ENCODE data around the gene ALDH1B1. TPM values are rescaled to one million over a fixed set of nuclear protein-coding genes. Genes with fewer than 3 reads are reported as not detected.

Gene ALDH1B1
- total and polyA plus RNA-seq, 2 donors (not counting 3 experiments of a cell fraction or from before 2014, with no cell fraction given): 11.5 to 20.5 TPM

DNA sequence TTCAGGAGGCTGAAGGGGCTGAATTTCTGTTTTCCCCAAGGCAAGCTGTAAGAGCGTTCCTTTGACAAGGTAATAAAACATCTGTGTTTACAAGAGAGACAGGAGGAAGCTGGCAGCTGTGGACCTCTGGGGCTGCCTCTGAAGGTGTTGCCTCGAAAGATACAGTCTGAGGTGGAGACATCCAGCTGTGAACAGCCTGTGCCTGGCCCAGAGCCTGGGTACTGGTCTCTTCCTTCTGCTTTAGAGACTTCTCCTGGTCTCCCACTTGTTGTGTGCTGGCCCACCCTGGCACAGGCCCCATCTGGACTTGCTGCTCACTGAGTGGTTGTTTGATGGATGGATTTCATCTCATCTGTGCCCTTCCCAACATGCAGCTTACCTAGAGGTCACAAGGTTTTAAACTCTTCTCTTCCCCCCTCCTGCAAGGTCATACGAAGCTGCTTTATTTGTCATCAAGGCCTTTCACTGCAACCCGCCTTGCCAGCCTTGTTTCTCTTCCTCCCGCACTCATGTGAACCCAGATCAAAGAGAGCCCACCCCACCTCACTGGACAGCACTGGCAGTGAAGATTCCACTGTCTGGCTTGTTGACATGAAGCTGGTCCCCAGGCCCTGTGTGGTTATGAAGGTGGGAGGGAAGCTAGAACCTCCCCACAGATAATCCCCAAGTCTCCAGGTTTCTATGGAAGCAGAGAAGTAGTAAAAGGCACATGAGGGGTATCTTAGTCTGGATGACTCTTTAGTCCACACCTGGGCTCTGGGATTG lies 35.0 kb upstream of the ALDH1B1 start:
- no peak overlapping the region for H2AFZ ChIP-seq (ENCODE audit: low read depth, low read length)
- no peaks in the 10 kb centered on the region for H3K36me3 ChIP-seq (ENCODE audit: control insufficient read depth in 2 of 2, extremely low read depth in 1 of 2, insufficient read depth in 2 of 2, low read length in 2 of 2)
- intact Hi-C loops (cut with micrococcal nuclease): no loop called here
- H3K4me2 ChIP-seq (ENCODE audit: insufficient read depth, low read length): no peak overlapping the region
- ChIA-PET CTCF (interaction anchor here (1.2 to 1.9 kb wide), 4 partner anchors 9 to 444 kb away, joined by 3 to 8 read pairs (median 4); no protein-coding TSS in a partner anchor), POLR2A (no interaction called here)
- no peak overlapping the region for H3K9ac ChIP-seq (replicated peaks; ENCODE audit: extremely low read depth, insufficient read depth, low read length)
- FAIRE-seq (no peak), DNase-seq (ENCODE audit: low read depth, low spot score) (no peak)
- no TSS peak for BruUV-seq (replicated peaks)
- TF ChIP-seq GATA2 (IDR thresholded peaks at IDR 0.05; ENCODE audit: insufficient read depth, insufficient read length, low read depth, low read length) (no peak), JUN (IDR thresholded peaks at IDR 0.05; ENCODE audit: borderline replicate concordance, insufficient read depth, insufficient read length, low read depth) (no peak), EZH2 (IDR thresholded peaks at IDR 0.05; ENCODE audit: borderline replicate concordance, low read depth, low read length, severe bottlenecking) (no peak), MYC (IDR thresholded peaks at IDR 0.05; ENCODE audit: low read depth, low read length) (no peak), POLR2AphosphoS5 (IDR thresholded peaks at IDR 0.05; ENCODE audit: insufficient read depth, low read depth, low read length) (no peak)
- TF ChIP-seq, protein P1, sequence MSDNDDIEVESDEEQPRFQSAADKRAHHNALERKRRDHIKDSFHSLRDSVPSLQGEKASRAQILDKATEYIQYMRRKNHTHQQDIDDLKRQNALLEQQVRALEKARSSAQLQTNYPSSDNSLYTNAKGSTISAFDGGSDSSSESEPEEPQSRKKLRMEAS (IDR thresholded peaks at IDR 0.05; ENCODE audit: insufficient read depth, insufficient read length): no peak
- H3K27me3 ChIP-seq (ENCODE audit: control insufficient read depth in 2 of 2, insufficient read depth in 2 of 2, low read length in 2 of 2): peaks cover 0 to 4% of the 10 kb centered on the region in 2 experiments
- H3K9me3 ChIP-seq (replicated peaks; ENCODE audit: control insufficient read depth, insufficient read depth, low read length): no peaks in the 10 kb centered on the region
- no peaks in the 10 kb centered on the region for H3K79me2 ChIP-seq (ENCODE audit: control insufficient read depth, insufficient read depth, low read length)
- H3K4me1 ChIP-seq (ENCODE audit: control insufficient read depth, extremely low read depth, insufficient read depth, low read length): no peaks in the 10 kb centered on the region
- H4K20me1 ChIP-seq (replicated peaks; ENCODE audit: control insufficient read depth, extremely low read depth, insufficient read depth, low read length): no peaks in the 10 kb centered on the region
- no peak overlapping the region for H3K4me3 ChIP-seq (replicated peaks in 1 of 3; ENCODE audit: insufficient read depth in 1 of 3, low read depth in 1 of 3, low read length in 3 of 3)
- no peaks in the 10 kb centered on the region for H3K9me1 ChIP-seq (replicated peaks; ENCODE audit: control insufficient read depth, extremely low read depth, insufficient read depth, low read length)
- dilution Hi-C loops (cut with MboI; ENCODE audit: extremely low pct_ligation_motif_present, low sequenced_read_pairs): no loop called here
- H3K27ac ChIP-seq (ENCODE audit: insufficient read depth, low read depth, low read length): no peak overlapping the region

Data from endothelial cell of umbilical vein (primary cell).